IMR-90 (cell line): Measurements from ENCODE around the gene SS18. TPM values are rescaled to one million over a fixed set of nuclear protein-coding genes. Genes with fewer than 3 reads are reported as not detected.

Experiments used
- ATAC-seq: fragments of 200-7000 bp; cut with Tn5 transposase; 2 replicates; pipeline ENCODE4 v1.9.1; 2020; ENCODE audit warnings: low read depth, mild to moderate bottlenecking, moderate library complexity
- BruUV-seq: library from RNA; stranded (reverse); fragments of 400-500 nt; replicated peaks from 2 replicates; lab custom pipeline; 2021; lab: Mats Ljungman, UMichigan
- CTCF ChIA-PET: fragments of 300-600 bp; formaldehyde crosslinking; extraction: SDS; loops from one replicate; lab custom pipeline; 2021; ENCODE audit warnings: antibody characterized with exemption; lab: Yijun Ruan, JAX
- POLR2A ChIA-PET: fragments of 300-600 bp; sonication (Branson Sonifier 250); formaldehyde crosslinking; loops from one replicate; lab custom pipeline; 2022; ENCODE audit warnings: antibody characterized with exemption; ENCODE audit not compliant: unreplicated experiment; lab: Charles Lee
- DNase-seq: peaks from one replicate; pipeline ENCODE4 v3.0.0; 2013
- H2AFZ ChIP-seq: replicated peaks from 2 replicates; pipeline ENCODE3; 2013; ENCODE audit warnings: low read length, mild to moderate bottlenecking; ENCODE audit not compliant: poor library complexity
- H2AK5ac ChIP-seq: 2 replicates; pipeline ENCODE4 v1.6.1; 2013; ENCODE audit warnings: low read depth, low read length, inconsistent platforms
- H2AK9ac ChIP-seq: replicated peaks from 2 replicates; pipeline ENCODE3; 2013; ENCODE audit warnings: mild to moderate bottlenecking, low read depth, low read length, moderate library complexity; ENCODE audit not compliant: poor library complexity
- H2BK120ac ChIP-seq: 2 replicates; pipeline ENCODE4 v1.6.1; 2013; ENCODE audit warnings: low read depth, low read length, inconsistent platforms
- H2BK15ac ChIP-seq: 3 replicates; pipeline ENCODE4 v1.6.1; 2013; ENCODE audit warnings: low read depth, low read length, inconsistent platforms
- H2BK20ac ChIP-seq: 2 replicates; pipeline ENCODE4 v1.6.1; 2013; ENCODE audit warnings: low read depth, mild to moderate bottlenecking, inconsistent platforms, low read length, moderate library complexity
- H2BK5ac ChIP-seq: 2 replicates; pipeline ENCODE4 v1.6.1; 2013; ENCODE audit warnings: mild to moderate bottlenecking, low read depth, low read length, inconsistent platforms; ENCODE audit not compliant: poor library complexity, severe bottlenecking
- H3K14ac ChIP-seq: replicated peaks from 2 replicates; pipeline ENCODE4 v1.6.1; 2013; ENCODE audit warnings: low read depth, low read length, inconsistent platforms
- H3K18ac ChIP-seq: 2 replicates; pipeline ENCODE4 v1.6.1; 2013; ENCODE audit warnings: low read depth, low read length, control low read depth
- H3K23ac ChIP-seq: 2 replicates; pipeline ENCODE4 v1.6.1; 2013; ENCODE audit warnings: low read depth, low read length, inconsistent platforms
- H3K27ac ChIP-seq: 2 replicates; pipeline ENCODE4 v1.5.1; 2013; ENCODE audit warnings: mild to moderate bottlenecking, control low read depth, low read length; ENCODE audit not compliant: insufficient read depth
- H3K27me3 ChIP-seq: 2 replicates; pipeline ENCODE4 v1.6.1; 2013; ENCODE audit warnings: low read length; ENCODE audit not compliant: control insufficient read depth, insufficient read depth
- H3K36me3 ChIP-seq: 2 replicates; pipeline ENCODE4 v1.6.1; 2013; ENCODE audit warnings: low read length, mixed read lengths; ENCODE audit not compliant: control insufficient read depth, insufficient read depth
- H3K4ac ChIP-seq: 2 replicates; pipeline ENCODE4 v1.6.1; 2013; ENCODE audit warnings: low read depth, low read length, inconsistent platforms
- H3K4me1 ChIP-seq: 2 replicates; pipeline ENCODE4 v1.6.1; 2013; ENCODE audit warnings: low read length, mixed read lengths; ENCODE audit not compliant: control insufficient read depth, insufficient read depth
- H3K4me2 ChIP-seq: 2 replicates; pipeline ENCODE4 v1.6.1; 2013; ENCODE audit warnings: low read depth, mild to moderate bottlenecking, control low read depth, low read length, moderate library complexity
- H3K4me3 ChIP-seq: 2 replicates; pipeline ENCODE4 v1.5.1; 2013; ENCODE audit warnings: low read depth, mild to moderate bottlenecking, control low read depth, low read length, moderate library complexity; ENCODE audit not compliant: insufficient read depth
- H3K56ac ChIP-seq: 2 replicates; pipeline ENCODE4 v1.6.1; 2013; ENCODE audit warnings: low read length, inconsistent platforms; ENCODE audit not compliant: insufficient read depth; ENCODE audit errors: extremely low read depth
- H3K79me1 ChIP-seq, 2 experiments: 2 replicates each; pipeline ENCODE4 v1.6.1; 2013; ENCODE audit warnings: low read length in 2 of 2, inconsistent platforms in 1 of 2, low read depth in 1 of 2
- H3K9ac ChIP-seq: 2 replicates; pipeline ENCODE4 v1.6.1; 2013; ENCODE audit warnings: low read depth, low read length, control low read depth
- H3K9me1 ChIP-seq: 2 replicates; pipeline ENCODE4 v1.6.1; 2013; ENCODE audit warnings: low read length, inconsistent platforms; ENCODE audit not compliant: insufficient read depth
- H3K9me3 ChIP-seq: 2 replicates; pipeline ENCODE4 v1.6.1; 2013; ENCODE audit warnings: low read length; ENCODE audit not compliant: control insufficient read depth, insufficient read depth
- H4K20me1 ChIP-seq: 2 replicates; pipeline ENCODE4 v1.6.1; 2013; ENCODE audit warnings: low read length, inconsistent platforms; ENCODE audit not compliant: insufficient read depth
- H4K5ac ChIP-seq: 2 replicates; pipeline ENCODE4 v1.6.1; 2013; ENCODE audit warnings: mild to moderate bottlenecking, low read depth, low read length, control low read depth
- H4K8ac ChIP-seq, 2 experiments: 2 replicates each; pipeline ENCODE4 v1.6.1; 2013; ENCODE audit warnings: low read depth in 2 of 2, low read length in 2 of 2, control low read depth in 1 of 2, inconsistent platforms in 1 of 2
- H4K91ac ChIP-seq: 2 replicates; pipeline ENCODE4 v1.6.1; 2013; ENCODE audit warnings: low read depth, low read length, inconsistent platforms; ENCODE audit not compliant: insufficient read depth
- CHD1 ChIP-seq: IDR thresholded peaks from 2 replicates; pipeline ENCODE4 v1.6.1; 2012; ENCODE audit warnings: low read depth, low read length, improper control_type of control experiment
- MAFK ChIP-seq: IDR thresholded peaks from 2 replicates; pipeline ENCODE4 v1.6.1; 2012; ENCODE audit warnings: low read depth, low read length, improper control_type of control experiment
- RAD21 ChIP-seq: IDR thresholded peaks from 2 replicates; pipeline ENCODE4 v1.6.1; 2012; ENCODE audit warnings: low read length, improper control_type of control experiment
- SMC3 ChIP-seq: fragments of 150-350 bp; IDR thresholded peaks from 2 replicates; pipeline ENCODE4 v1.6.1; 2016; ENCODE audit warnings: low read depth, mild to moderate bottlenecking, antibody characterized with exemption, low read length, moderate library complexity
- WGBS, 2 experiments: methylation state at CpG; one replicate each; pipeline versions ENCODE4 v1.1.5 to v1.1.7; 2013; ENCODE audit warnings: missing lambda C conversion rate in 2 of 2; ENCODE audit not compliant: insufficient read length in 1 of 2; ENCODE audit errors: extremely low coverage in 2 of 2; 5-methylcytosine and 5-hydroxymethylcytosine counted together
- dilution Hi-C: fragments of 300-500 bp; cut with HindIII; formaldehyde crosslinking; loops from one replicate; pipeline ENCODE4 v1.14.3; 2018; ENCODE audit warnings: low sequenced_read_pairs; ENCODE audit not compliant: unreplicated experiment
- in situ Hi-C: fragments of 300-500 bp; cut with MboI; formaldehyde crosslinking; loops from 3 replicates; pipeline ENCODE4 v1.14.3; 2019; ENCODE audit warnings: low sequenced_read_pairs, inconsistent platforms, mixed read lengths
- intact Hi-C: fragments of 100-400 bp; cut with micrococcal nuclease; formaldehyde crosslinking; loops from 2 replicates; pipeline ENCODE4 v1.10.0; 2022
- polyA plus RNA-seq, 3 experiments: library from polyadenylated mRNA; depleted of rRNA; stranded (reverse); fragments of >200 nt; gene quantifications; 2 replicates each; pipeline ENCODE4 v1.2.3, GENCODE V29; 2012; ENCODE audit warnings: low replicate concordance in 1 of 3
- total RNA-seq: library from RNA; depleted of rRNA; stranded (reverse); fragments of >200 nt; gene quantifications from 2 replicates; pipeline ENCODE4 v1.2.3, GENCODE V29; 2012

Gene SS18
- total and polyA plus RNA-seq, 2 of the 4 experiments (the other 2 are of a cell fraction), result 112 to 242 TPM

GRCh38 chr18:26008619-26009018, 81.8 kb downstream of the SS18 start:
- DNase-seq (no peak), ATAC-seq (no peak)
- dilution Hi-C loops (no loop called here), intact Hi-C loops (loop anchor here (5.0 kb wide), 1 partner anchor 34 kb away; no protein-coding TSS in a partner anchor), in situ Hi-C loops (no loop called here)
- Histone ChIP-seq H4K91ac (no peak overlapping the region), H3K79me1 (no peaks in the 10 kb centered on the region), H3K9me3 (no peaks in the 10 kb centered on the region), H3K27ac (no peak overlapping the region), H3K4me2 (no peak overlapping the region), H3K36me3 (peaks cover 4% of the 10 kb centered on the region; the same call in 1 of the 2 replicates), H3K9ac (no peak overlapping the region), H2AFZ (no peak overlapping the region), H3K4ac (no peak overlapping the region), H2BK15ac (no peak overlapping the region), H3K9me1 (no peaks in the 10 kb centered on the region), H2BK5ac (no peak overlapping the region), H3K18ac (no peak overlapping the region), H2AK9ac (no peak overlapping the region), H3K4me1 (no peaks in the 10 kb centered on the region), H3K27me3 (no peaks in the 10 kb centered on the region), H4K20me1 (no peaks in the 10 kb centered on the region), H2BK120ac (no peak overlapping the region), H4K5ac (no peak overlapping the region), H3K23ac (no peak overlapping the region), H2BK20ac (no peak overlapping the region), H3K14ac (no peak overlapping the region), H3K56ac (no peak overlapping the region), H3K4me3 (no peak overlapping the region), H2AK5ac (no peak overlapping the region), H4K8ac (no peak overlapping the region)
- POLR2A ChIA-PET, result no interaction called here
- BruUV-seq, result no TSS peak
- TF ChIP-seq SMC3 (no peak), MAFK (no peak), CHD1 (no peak), RAD21 (no peak)
- CTCF ChIA-PET, result interaction anchor here (0.7 to 1.5 kb wide), 2 partner anchors 13 to 21 kb away, joined by 3 to 4 read pairs; no protein-coding TSS in a partner anchor
- WGBS, 2 experiments, result no CpG with 5 or more reads among the region's 1 CpG
